GM19438 (cell line): ENCODE data around the gene ZNF581.

Experiments used
- ATAC-seq: cut with Tn5 transposase; IDR thresholded peaks from one replicate; pipeline ENCODE4 v1.9.1; 2021; ENCODE audit warnings: low read depth; ENCODE audit not compliant: unreplicated experiment

The ZNF581 gene

GRCh38 chr19:55624109-55625003, 19.1 kb upstream of the ZNF581 start, which contains the start of gene ZNF784:
TSS of gene ZNF784 (minus strand) at chr19:55624566. CDS start at chr19:55624561, 5 bp downstream.
- ATAC-seq = no peak

GRCh38 chr19:55625004-55625326, 18.5 kb upstream of the ZNF581 start:
- ATAC-seq = no peak

DNA sequence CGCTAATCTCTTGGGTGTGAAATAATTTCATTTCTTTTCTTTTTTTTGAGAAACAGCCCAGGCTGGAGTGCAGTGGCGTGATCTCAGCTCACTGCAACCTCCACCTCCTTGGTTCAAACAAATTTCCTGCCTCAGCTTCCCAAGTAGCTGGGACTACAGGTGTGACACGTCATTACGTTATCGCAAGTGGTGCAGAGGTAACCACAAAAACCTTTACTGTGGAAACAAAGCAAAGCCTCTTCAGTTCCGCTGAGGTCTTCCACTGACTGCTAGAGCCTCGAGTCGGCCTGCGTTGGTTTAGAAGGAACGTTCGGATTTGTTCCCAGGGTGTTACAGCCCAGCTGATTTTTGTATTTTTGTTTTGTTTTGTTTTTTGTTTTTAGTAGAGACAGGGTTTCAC, 17.1 kb upstream of the ZNF581 start:
- ATAC-seq = no peak

GRCh38 chr19:55632463-55632834, 11.0 kb upstream of the ZNF581 start:
- no peak for ATAC-seq

DNA sequence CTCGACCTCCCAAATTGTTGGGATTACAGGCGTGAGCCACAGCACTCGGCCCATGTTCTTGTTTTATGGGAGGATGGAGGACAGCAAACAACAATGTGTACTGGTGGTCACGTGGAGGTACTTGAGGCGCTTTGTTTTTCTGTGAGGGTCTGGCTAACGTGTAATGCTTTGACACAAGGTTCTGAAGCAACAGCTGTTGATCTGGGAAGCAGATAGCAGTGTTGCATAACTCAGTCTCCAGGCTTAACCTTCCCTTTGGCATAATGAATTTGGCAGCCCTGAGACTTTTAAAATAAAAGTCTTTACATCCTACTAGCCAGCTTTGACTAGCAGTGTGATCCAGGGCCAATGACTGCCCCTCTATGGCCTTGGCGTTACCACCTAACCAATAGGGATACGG, 9.6 kb upstream of the ZNF581 start:
- ATAC-seq = no peak

DNA sequence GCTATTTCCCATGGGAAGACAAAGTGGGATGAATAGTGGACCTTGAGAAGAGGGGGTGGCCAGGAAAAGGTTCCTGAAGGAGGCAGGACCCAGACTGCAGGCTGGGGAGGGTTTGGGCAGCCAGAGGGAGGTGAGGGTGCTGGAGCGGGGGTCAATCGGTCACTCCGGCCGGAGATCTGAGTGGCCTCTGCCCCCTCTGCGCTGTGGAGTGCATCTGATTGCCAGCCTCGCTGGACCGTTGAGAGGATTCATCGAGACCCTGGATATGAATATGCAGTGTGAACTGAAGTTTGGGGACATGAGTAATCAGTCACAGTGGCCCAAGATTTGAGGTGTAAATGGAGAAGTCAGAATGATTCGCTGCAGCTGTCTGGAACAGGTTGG, 8.1 kb upstream of the ZNF581 start:
- no peak for ATAC-seq

DNA sequence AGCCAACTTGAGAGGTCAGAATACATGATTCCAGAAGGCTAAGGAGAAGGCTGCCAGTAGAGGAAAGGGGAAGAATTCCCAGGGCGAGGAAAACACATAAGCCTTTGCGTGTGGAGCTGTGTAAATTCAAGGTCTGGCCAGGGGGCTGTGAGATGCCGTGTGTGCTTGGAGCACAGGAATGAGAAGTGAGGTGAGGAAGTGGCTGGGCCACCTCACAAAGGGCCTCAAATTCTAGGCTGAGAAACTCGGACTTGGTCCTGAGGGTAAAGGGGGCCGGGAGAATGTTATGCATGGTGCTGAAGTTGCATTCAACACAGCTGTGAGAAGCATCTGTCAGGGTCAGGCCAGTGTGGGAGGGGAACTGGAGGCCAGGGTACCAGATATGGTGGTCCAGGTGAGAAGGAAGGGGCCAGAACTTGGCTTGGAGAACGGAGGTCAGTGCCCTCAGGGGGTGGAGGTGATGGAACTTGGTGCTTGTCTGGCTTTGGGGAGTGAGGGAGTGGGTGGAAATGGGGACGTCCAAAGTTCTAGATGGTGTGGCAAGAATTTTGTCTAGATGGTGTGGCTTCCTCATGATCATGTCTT, 7.5 kb upstream of the ZNF581 start:
- no peak for ATAC-seq

GRCh38 chr19:55636723-55637122, 6.7 kb upstream of the ZNF581 start:
- no peak for ATAC-seq

DNA sequence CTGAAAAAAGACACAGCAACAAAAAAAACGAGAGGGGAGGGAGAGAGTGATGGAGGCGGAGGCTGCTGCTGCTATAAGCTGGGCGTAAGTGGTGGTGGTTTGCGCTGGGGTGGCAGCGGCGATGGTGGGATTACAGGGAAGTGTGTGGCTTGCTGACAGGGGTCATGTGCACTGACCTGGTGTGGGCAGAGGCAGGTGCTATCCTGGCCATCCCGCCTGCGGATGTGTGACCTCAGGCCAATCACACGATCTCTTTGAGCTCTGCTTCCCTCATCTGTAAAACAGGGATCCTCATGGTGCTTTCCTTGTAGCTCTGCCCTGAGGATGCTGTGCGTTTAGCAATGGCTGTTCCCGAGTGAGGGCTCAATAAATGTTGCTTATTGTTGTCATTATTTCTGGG, 5.9 kb upstream of the ZNF581 start:
- ATAC-seq = no peak

GRCh38 chr19:55638864-55639359, 4.5 kb upstream of the ZNF581 start:
- ATAC-seq = no peak

GRCh38 chr19:55640043-55640576, 3.3 kb upstream of the ZNF581 start:
- no peak for ATAC-seq

DNA sequence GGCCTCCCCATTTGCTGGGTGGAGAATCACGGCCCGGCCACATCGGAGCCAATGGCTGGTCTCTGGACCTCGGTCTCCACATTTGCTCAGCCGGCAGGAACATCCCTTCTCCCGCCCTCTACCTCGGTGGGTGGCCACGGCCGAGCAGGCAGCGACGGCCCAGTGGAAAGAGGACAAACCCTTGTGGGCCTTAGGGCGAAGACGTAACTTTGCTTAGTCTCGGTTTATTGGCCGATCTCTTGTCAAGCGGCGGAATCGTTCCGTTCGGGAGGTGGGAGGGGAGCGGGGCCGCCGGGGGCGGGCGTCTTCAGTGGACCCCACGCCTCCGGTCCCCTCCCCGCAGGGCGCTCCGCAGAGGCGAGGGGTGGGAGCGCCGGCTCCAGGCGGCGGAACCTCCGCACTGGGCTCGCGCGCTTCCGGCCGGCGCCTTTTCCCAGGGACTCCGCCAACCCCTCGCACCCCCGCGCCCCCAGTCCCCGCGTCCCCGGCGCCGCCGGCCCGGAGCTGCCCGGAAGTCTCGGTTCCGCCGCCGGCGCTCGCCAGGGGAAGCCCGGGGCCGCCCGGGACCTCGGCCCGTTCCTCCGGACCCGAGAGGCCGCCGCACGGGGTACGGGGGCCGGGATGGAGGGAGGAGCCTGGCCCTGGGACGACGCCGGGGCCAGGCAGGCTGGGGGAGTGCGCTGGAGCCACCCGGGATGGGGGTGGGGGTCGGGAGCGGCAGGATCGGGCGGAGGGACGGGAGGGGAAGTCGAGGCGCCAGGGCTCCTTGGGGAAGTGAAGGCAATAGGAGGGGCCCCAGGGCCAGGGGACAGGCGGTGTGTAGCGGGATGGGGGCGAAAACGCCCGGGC, 2.6 kb upstream of the ZNF581 start, which contains the start of gene ZNF580:
Gene ZNF580, plus strand, starts transcription at position 426 of the 849 bp plus-strand sequence. CDS start 1,507 bp downstream, outside the sequence.
- no peak for ATAC-seq

DNA sequence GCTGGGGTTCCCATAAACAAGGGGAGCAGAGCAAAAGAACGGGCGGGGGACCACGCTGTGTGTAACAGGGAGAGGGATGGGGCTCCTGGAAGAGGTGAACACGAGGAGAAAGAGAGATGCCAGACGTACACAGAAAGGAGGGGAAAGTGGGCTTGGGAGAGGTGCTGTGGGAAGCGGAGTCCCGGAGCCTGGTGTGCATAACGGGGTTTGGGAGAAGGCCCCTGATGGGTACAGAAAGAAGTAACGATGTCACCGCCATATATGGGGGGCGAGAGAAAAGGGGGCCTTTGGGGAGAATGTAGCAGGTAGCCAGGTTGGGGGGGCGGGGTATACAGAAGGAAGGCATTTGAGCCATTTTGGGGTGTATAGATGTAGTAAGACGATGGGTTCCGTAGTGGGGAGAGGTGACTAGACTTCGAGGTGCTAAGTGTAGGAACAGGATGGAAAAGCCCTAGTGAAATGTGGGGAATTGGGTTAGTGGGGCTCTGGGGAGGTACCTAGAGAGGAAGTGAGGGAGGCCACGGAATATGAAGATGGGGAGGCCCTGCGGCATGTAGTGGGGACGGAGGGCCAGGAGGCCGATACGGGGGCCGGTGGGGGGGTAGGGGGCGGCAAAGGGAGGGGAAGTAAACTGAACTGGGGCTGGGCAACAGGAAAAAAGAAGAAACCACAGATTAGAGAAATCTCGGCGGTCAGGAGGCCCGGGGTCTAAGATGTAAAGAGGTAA, 1.9 kb upstream of the ZNF581 start:
- ATAC-seq = no peak

- ATAC-seq = no peak
These were observed 1.1 kb upstream of the ZNF581 start for GRCh38 chr19:55642153-55643002.

DNA sequence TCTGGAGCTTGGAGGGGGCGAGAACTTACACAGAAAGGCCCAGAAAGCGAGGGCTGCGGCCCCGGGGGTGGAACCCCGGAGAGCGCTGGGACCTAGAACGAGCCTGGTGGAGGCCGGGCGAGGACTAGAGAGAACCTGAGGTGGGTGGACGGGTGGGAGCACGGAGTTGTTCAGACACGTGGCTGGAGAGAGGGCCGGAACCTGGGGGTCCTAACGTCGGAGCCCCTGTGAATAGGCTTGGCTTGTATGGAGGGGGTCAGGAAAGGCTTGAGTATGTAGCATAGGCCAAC, 383 bp downstream of the ZNF581 start:
- no peak for ATAC-seq

DNA sequence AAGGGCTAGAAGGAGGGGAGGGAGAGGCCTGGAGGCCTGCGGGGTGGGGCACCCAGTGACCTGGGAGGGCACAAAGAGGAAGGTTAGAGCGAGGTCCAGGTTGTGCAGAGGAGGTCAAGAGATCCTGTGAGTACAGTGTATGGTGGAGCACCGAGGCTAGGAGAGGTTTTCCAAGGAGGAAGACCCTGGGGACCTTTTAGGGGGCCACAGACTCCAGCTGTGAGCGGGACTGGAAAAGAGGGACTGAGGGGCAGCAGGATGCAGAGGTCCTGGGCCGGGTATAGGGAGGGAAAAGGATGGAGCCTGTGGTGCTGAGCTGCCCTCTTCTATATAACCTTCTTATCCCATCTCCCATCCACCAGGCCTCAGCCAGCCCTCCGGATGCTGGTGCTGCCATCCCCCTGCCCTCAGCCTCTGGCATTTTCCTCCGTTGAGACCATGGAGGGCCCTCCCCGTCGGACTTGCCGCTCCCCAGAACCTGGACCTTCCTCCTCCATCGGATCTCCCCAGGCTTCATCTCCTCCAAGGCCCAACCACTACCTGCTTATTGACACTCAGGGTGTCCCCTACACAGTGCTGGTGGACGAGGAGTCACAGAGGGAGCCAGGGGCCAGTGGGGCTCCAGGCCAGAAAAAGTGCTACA, 863 bp downstream of the ZNF581 start:
- ATAC-seq = no peak

DNA sequence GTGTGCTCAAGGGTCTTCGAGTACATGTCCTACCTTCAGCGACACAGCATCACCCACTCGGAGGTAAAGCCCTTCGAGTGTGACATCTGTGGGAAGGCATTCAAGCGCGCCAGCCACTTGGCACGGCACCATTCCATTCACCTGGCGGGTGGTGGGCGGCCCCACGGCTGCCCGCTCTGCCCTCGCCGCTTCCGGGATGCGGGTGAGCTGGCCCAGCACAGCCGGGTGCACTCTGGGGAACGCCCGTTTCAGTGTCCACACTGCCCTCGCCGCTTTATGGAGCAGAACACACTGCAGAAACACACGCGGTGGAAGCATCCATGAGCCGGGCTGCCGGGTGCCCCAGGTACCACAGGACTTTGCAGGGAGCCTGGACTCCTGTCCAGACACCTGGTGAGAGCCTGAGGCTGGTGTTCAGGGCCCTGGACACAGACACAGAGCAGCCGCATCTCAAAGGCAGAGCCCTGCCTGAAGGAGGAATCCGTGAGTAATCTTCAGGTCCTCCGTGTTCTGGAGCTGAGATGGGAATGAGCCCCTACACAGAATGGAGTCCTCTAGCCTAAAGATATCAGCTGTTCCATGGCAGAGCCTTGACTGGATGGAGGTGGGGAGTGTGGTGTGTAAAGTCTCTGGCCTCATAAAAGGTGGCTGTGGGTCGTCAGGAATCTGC, 1.5 kb downstream of the ZNF581 start:
- no peak for ATAC-seq

DNA sequence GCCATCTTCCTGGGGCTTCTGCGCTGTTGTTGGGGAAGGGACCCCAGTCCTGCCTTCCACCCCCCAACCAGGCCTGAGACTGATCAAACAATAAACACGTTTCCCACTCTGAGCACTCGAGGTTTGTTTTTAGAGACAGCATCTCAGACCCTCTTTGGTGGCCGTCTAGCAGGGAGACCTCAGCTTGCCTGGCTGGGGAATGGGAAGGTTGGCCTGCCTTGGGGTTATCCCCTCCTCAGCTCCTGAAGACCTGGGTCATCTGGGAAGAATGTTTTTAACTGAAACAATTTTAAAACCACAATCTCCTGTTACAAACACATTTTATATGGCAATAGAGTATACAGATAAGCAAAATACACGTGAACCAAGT, 2.0 kb downstream of the ZNF581 start:
- no peak for ATAC-seq
